ENCODE data around the gene SPINK13.
"Not testable (repeated sequence)": the region's sequence is repeated elsewhere in the genome, so short reads cannot be mapped to it uniquely, and the experiment has no call there.

The SPINK13 gene, protein sequence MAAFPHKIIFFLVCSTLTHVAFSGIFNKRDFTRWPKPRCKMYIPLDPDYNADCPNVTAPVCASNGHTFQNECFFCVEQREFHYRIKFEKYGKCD

DNA sequence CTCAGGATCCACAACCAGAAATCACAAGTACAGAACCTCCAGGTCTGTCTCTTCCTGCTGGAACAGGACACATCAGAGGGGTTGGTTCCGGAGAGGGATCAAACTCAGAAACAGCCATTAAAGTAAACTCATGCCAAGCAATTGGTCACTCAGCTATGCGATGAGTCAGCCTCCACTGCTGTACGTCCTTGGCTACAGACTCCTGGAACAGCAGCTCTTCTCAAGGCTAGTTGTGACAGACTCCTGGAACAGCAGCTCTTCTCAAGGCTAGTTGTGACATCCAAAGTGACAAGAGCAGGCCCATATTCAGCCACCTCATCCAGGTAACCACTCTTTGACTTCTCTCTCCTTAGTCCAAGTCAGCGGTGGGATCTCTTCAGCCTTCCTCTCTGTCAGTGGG is at the start of gene SPINK13:
SPINK13 (plus strand) TSS at position 229 of the 400 bp plus-strand sequence. CDS start 1,279 bp downstream, outside the sequence.
- DNase-seq (ENCODE audit: low read depth): no peak

DNA sequence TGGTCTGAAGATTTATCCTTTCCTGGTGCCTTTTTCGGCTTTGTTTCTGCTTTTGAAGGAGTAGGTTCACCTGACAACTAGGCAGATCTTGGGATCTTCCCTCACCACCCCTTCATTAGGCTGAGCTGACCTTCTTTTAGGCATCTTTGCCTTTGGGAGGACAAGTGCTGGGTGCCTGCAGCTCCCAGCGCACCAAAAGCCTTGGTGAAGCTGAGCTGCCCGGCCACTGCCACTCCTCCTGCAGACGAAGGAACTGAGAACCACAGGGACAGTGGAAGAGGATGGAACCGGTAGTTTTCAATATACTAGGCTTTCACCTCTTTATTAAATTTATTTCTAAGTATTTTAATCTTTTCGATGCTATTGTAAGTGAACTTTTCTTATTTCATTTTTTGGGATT is 47.1 kb upstream of the SPINK13 start:
- no peak for DNase-seq (ENCODE audit: low read depth)

DNA sequence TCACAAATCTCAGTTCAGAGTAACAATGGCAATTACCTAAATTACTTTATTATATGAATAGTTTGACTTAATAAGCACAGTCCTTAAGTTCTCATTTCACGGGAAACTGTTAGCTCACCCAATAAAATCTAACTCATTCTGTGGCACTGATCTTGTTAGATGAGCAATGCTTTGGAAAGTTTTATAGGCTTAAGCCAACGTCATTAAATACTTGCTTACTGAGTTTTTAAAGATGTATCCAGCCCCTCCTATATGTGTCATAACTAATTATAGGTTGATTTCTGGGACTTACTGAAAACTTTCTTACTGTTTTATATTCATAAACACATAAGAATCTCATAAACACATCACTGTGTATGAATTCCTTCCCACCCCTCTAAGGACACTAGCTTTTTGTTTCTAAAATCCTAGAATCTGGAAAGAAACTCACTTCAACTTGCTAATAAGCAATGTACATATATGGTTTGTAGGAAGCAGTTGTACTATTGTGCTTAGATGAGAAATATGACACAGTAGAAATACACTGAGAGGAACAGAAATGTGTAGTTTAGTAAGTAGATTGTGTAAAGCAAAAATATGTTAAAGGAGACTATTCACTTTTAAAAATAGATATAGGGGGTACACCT is 44.4 kb upstream of the SPINK13 start:
- DNase-seq (ENCODE audit: low read depth): no peak

DNA sequence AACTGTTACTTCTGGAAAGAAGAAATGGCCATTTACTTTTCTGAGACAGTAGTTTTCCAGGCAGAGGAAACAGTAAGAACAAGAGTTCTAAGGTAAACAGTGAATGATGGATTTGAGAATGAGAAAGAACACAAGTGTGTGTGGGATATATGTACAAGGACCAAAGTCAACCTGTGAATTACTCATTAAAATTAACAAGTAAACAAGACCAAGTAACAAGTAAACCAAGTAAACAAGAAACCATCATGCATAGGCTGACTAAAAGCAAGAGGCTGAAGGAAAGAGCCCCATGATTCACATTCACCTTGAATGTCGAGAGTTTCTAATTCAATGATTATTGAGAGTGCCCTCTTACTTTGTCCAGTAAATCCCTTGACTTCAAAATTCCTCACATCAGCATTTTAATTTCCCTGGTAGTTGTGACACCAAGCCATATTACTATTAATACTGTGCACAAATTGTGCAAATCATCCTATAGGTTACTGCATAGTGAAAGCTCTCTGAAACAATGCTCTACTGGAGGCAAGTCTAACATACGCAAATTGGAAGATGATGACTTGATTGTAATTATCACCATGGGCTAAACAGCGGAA is 40.1 kb upstream of the SPINK13 start:
- no peak for DNase-seq (ENCODE audit: low read depth)

DNA sequence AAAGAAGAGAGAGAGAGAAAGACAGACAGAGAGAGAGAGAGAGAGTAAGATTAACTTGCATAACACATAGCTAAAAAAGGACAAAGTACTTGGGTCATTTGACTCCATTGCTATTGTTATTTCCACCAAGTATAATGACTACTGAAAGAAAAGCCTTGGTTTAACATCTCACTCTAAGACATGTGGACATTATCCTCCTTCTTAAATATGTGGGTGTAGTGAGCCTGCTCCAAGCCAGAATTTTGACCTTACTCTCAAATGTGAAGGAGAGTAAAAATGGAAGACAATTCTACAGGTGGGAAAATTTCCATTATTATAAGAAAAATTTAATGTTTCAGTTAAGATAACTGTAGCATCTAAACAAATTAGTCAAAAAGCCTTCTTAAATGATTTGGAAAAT is 38.8 kb upstream of the SPINK13 start:
- no peak for DNase-seq (ENCODE audit: low read depth)

DNA sequence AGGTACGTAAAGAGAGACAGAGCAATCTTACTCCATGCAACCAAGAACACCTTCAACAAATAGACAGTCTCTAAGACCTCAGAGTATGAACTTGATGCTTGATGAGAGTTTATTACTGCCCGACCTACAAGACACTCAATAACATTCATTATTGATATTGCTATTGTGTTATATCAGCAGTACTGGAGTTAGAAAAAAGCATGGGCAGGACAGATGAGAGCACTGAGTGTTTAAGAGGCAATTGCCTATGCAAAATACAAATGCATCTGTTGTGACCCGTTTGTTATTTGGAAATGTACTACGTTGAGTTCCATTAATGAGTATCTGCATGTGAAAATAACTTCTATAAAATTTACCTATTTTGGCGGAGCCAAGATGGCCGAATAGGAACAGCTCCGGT is 38.4 kb upstream of the SPINK13 start:
- DNase-seq (ENCODE audit: low read depth): no peak

DNA sequence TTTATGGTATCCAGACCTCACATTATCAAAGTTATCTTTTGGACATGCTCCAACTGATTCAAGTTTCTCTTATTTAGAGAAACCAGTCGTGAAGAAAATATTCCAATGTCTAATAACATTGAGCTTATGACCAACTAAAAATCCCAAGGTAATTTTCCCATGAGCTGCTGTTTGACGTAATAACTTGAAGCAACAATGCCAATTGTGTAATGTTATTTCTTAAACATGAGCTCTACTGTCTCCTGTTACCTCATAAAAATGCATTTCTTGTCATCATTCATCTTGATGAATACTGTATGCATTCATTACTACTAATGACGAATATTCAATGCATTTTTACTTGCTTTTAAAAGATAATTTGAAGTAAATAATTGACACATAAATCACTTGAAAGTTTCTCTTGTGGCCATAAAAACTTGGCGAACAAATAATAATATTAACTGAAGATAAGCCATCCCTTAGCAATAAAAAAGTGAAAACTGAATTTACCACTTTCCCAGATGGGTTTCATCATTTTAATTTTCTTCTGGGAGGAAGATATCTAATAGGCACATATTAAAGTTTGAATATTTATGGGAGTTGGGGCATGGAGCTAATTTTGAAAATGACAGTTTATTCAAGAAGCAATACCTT is 30.7 kb upstream of the SPINK13 start:
- DNase-seq (ENCODE audit: low read depth): no peak

DNA sequence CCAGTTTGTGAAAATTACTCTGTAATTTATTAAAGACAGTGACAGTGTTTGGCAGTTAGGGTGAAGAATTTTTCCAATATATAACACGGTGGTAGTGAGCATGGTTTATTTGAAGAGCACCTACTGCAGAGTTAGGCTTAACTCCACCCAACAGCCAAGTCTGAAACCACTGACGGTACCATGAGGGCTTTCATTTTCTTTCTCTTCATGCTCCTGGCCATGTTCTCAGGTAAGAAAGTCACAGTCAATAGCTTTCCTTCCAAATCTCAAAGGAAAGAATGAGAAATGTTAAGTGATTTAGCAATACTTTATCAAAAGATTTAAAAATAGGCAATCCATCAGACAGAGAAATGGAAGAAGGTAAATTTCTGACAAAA is 30.2 kb upstream of the SPINK13 start, which contains the start of gene MARCOL:
MARCOL (plus strand) TSS at position 108 of the 377 bp plus-strand sequence; CDS start at position 181, 73 bp downstream.
- DNase-seq (ENCODE audit: low read depth): no peak

DNA sequence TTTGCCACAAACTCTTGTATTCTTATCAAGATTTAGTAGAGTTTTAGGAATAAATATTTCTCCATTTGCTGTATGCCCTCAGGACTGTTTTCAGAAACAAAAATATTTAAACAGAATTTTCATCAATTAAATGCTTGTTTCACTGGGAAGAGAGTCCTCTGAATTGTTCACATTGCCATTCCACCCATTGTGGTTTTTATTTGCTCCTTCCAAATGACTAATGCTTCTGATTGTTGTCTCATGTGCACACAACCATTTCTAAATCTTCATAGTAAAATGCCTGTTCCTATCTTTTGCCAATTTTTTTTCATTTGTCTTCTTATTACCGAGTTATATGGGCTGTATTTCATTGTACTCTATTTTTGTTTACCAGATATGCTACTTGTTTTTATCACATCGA is 19.7 kb upstream of the SPINK13 start:
- DNase-seq (ENCODE audit: low read depth): no peak

DNA sequence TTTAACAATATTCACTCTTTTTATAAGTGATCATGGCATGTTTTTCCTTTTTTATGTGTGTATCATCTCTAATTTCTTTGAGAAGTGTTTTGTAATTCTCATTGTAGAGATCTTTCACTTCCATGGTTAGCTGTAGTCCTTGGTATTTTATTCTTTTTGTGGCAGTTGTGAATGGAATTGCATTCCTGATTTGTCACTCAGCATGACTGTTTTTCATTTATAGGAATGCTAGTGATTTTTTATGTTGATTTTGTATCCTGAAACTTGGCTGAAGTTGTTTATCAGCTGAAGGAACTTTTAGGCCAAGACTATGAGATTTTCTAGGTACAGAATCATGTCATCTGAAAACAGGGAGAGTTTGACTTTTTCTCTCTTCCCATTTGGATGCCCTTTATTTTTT is 13.1 kb upstream of the SPINK13 start:
- DNase-seq (ENCODE audit: low read depth): no peak

DNA sequence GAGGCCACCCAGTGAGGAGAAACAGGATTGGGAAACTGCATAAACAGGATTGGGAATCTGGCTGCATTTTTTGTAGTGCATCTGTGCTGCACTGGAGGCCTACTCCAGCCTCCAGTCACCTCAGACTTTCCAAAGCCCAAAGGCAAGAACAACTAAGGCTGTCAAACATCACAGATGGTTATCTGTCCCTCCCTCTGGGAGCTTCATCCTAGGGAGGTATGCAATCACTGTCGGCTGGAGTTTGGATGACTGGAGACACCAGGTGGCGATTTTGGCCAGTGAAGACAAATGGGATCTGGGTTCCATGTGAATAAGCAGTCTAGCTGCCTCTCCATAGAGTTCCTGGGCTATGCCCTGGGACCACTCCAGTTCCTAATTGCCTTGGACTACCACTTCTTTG is 9.3 kb upstream of the SPINK13 start:
- no peak for DNase-seq (ENCODE audit: low read depth)

DNA sequence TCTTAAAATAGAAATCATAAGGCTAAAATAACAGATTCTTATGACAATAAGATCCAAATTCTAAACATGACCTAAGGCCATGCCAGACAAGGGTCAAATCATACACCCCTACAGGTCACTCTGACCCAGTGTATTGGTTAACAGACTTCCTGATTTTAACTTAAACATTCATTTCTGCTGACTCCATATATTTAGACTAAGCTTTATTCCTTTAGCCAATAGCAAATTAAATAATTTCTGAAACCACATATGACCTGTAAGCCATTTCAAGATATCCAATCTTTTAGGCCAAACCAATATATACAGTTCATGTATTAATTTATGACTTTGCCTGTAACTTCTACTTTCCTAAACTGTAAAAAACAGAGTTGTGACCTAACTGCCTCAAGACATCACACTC is 7.4 kb upstream of the SPINK13 start:
- no peak for DNase-seq (ENCODE audit: low read depth)

DNA sequence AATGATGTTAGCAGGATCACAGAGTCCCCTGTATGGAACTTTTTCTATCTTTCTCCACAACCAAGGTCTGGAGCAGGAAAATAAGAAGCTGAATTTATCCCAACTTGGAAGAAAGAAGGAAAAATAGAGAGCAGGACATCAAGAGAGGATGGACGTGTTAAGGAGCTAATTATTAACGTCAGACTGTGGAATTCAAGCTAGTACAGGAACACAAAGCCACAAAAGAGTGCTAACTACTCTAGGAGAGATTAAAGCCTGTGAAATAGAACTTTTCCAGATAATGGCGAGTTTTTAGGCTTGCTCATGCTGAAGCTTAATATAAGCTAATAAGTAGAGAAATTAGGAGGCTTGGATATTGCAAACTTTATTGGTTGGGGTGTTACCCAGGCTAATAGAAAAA is 632 bp upstream of the SPINK13 start:
- no peak for DNase-seq (ENCODE audit: low read depth)

DNA sequence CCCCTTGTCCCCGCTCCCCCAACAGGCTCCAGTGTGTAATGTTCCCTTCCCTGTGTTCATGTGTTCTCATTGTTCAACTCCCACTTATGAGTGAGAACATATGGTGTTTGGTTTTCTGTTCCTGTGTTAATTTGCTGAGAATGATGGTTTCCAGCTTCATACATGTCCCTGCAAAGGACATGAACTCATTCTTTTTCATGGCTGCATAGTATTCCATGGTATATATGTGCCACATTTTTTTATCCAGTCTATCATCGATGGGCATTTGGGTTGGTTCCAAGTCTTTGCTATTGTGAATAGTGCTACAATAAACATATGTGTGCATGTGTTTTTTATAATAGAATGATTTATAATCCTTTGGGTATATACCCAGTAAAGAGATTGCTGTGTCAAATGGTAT is 6.5 kb downstream of the SPINK13 start:
- DNase-seq (ENCODE audit: low read depth): not testable (repeated sequence)

DNA sequence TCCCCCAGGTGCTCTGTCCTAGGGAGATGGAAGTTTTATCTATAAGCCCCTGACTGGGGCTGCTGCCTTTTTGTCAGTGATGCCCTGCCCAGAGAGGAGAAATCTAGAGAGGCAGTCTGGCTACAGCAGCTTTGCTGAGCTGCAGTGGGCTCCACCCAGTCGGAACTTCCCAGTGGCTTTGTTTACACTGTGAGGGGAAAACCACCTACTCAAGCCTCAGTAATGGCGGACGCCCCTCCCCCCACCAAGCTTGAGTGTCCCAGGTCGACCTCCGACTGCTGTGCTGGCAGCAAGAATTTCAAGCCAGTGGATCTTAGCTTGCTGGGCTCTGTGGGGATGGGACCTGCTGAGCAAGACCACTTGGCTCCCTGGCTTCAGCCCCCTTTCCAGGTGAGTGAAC is 12.3 kb downstream of the SPINK13 start:
- DNase-seq (ENCODE audit: low read depth): not testable (repeated sequence)

DNA sequence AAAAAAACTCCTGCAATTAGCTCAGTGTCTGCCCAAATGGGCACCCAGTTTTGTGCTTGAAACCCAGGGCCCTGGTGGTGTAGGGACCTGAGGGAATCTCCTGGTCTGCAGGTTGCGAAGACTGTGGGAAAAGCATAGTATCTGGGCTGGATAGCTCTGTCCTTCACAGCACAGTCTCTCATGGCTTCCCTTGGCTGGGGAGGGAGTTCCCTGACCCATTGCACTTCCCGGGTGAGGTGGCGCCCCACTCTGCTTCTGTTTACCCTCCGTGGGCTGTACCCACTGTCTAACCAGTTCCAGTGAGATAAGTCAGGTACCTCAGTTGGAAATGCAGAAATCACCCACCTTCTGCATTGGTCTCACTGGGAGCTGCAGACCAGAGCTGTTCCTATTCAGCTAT is 12.7 kb downstream of the SPINK13 start:
- DNase-seq (ENCODE audit: low read depth): not testable (repeated sequence)

DNA sequence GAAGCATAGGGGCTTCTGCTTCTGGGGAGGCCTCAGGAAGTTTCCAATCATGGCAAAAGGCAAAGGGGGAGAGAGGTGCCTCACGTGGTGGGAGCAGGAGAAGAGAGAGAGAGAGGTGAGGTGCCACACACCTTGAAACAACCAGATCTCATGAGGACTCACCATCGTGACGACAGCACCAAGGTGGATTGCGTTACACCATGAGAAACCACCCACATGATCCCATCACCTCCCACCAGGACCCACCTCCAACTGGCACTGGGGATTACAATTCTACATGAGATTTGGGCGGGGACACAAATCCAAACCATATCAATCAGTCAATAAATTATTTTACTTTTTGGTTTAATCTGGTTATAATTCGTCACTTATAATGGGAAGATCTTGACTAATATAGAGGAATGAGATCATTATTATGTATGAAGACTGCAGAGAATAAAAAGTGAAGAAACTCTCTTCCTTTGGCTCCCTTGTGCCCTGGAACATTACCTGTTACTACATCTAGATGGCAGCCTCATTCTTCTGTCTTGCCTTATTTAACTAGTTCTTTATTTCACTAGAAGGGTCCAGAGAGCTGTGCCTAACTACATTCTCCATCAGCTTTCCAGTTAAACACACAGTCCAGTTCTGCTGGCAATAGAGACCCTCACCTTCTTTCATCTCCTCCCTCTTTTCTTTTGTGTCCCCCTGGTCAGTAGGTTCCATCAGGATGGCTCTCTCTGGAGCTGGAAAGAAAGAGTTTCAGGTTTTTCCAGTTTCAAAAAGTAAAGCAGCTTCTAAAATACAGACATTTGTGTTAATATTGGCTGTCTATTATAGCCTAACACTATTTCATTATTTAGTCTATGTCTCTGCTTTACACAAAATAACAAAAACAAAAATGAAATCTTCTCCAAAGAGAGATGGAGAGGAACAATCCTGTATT is 21.9 kb downstream of the SPINK13 start:
- no peak for DNase-seq (ENCODE audit: low read depth)

DNA sequence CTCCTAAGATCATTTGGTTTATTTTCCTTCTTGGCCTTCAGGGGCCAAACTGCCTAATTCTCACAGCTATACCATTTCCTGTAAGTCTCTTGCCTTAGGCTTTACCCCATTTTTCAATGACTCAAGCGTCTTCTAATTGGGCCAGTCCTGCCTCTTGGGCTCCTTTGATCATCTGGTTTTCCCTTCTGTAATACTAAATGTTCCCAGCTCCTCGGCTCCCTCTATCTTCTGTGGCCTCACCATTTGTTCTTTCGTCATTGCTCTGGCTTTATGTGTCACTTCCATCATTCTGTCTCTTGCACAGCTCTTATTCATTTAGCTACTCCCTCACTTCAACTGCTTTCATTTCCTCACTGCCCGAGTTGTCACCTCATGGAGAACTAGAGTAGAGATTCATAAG is 29.1 kb downstream of the SPINK13 start:
- no peak for DNase-seq (ENCODE audit: low read depth)

DNA sequence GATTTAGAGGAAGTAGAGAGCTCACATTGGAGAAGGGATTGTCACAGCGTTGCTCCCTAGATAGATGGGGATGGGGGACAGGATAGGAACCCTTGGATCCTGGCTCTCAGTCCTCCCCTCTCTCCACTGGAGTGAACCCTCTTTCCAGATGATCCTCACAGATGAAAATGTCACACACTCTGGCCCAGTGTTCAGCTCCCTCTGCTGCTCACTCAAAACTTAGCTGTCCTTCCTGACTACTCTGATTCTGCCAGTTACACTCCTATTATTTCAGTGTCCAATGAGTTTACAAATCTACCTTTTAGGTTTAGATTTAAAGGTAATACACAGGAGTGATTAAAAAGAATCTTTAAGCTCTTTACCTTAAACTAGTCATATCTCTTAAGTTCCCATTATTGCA is 37.9 kb downstream of the SPINK13 start:
- no peak for DNase-seq (ENCODE audit: low read depth)

DNA sequence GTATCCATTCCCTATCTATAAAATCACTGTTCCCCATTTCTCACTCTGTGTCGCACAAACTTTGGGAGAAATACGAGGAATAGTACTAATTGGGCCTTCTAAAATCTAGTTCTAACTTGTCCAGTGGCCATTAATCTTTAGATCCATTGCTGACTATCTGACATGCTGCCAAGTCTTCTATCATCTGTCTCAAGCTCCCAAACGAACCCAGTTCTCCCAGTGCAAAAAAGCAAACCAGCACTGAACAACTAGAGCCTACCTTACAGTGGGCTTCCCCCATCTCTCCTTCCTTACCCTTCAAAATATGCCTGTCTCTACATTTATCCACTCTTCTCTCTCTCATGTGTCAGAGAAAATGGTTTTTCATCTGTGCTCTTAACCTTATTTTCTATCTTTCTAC is 40.4 kb downstream of the SPINK13 start:
- DNase-seq (ENCODE audit: low read depth): no peak

DNA sequence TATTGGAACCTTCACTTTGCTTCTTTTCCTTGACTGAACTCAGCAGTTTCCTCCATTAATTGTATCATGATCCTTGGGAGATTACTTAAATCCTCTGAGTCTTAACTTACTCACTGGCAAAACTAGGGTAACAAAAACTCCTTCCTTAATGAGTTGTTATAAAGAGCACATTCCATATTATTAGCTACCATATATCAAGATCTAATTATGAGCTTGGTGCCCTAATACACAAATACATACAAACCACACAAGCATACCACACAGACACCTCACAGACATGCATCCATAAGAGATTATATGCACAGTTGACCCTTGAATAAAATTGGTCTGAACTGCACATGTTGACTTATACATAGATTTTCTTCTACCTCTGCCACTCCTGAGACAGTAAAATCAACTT is 41.2 kb downstream of the SPINK13 start:
- no peak for DNase-seq (ENCODE audit: low read depth)

DNA sequence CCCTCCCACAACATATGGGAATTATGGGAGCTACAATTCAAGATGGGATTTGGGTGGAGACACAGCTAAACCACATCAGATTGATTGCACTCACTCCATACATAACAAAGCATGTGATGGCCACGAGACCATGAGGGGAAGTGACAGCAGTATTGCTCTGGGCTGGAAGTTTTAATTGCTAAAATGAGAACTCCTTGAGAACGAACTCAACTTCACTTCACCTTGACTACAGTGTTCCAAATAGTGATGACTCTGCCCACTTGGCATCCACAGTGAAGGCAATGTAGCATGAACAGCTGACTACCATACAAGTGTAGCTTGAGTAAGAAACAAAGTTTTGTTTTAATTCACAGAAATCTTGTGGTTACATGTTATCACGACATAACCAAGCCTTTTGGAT is 42.9 kb downstream of the SPINK13 start:
- DNase-seq (ENCODE audit: low read depth): no peak

Measured in stimulated activated CD8-positive, alpha-beta memory T cell treated with anti-CD3 and anti-CD28 coated beads, Interleukin-15, amount 100 ng/mL, for 24 hours (primary cell).